H1 (cell line): Measurements from ENCODE around the gene VAT1. TPM values are rescaled to one million over a fixed set of nuclear protein-coding genes. Genes with fewer than 3 reads are reported as not detected.

Source experiments
- CTCF ChIA-PET: fragments of 300-600 bp; sonication (Branson Sonifier 250); formaldehyde crosslinking; loops from one replicate; lab custom pipeline; 2021; ENCODE audit not compliant: partially characterized antibody; lab: Charles Lee
- POLR2A ChIA-PET: fragments of 300-600 bp; sonication (Branson Sonifier 250); formaldehyde crosslinking; loops from one replicate; lab custom pipeline; 2021; ENCODE audit warnings: inconsistent platforms; ENCODE audit not compliant: partially characterized antibody; lab: Charles Lee
- DNase-seq, 2 experiments: peaks; one replicate each; pipeline versions ENCODE4 v3.0.0 to v3.0.0-alpha.2; 2010 to 2022; ENCODE audit warnings: low spot score in 2 of 2, low read depth in 1 of 2, mixed read lengths in 1 of 2
- FAIRE-seq: peaks from 2 replicates; lab custom pipeline; 2011; peaks lifted over from hg19 to GRCh38; lab: Jason Lieb, UNC
- H2AFZ ChIP-seq: 2 replicates; pipeline ENCODE4 v1.8.1; 2012; ENCODE audit warnings: low read length, inconsistent platforms
- H2AK5ac ChIP-seq: 2 replicates; pipeline ENCODE4 v1.6.1; 2013; ENCODE audit warnings: low read depth, low read length
- H2BK120ac ChIP-seq: replicated peaks from 2 replicates; pipeline ENCODE3; 2013; ENCODE audit warnings: low read depth, low read length, inconsistent platforms
- H2BK12ac ChIP-seq: 2 replicates; pipeline ENCODE4 v1.6.1; 2013; ENCODE audit warnings: low read depth, low read length
- H2BK15ac ChIP-seq: 2 replicates; pipeline ENCODE4 v1.6.1; 2013; ENCODE audit warnings: low read length
- H2BK20ac ChIP-seq: 2 replicates; pipeline ENCODE4 v1.6.1; 2013; ENCODE audit warnings: low read length
- H2BK5ac ChIP-seq: 2 replicates; pipeline ENCODE4 v1.6.1; 2013; ENCODE audit warnings: low read depth, low read length
- H3K14ac ChIP-seq: 2 replicates; pipeline ENCODE4 v1.6.1; 2013; ENCODE audit warnings: inconsistent platforms; ENCODE audit not compliant: insufficient read length
- H3K18ac ChIP-seq: 2 replicates; pipeline ENCODE4 v1.6.1; 2013; ENCODE audit warnings: low read length; ENCODE audit errors: extremely low read depth
- H3K23ac ChIP-seq: 2 replicates; pipeline ENCODE4 v1.6.1; 2013; ENCODE audit warnings: inconsistent platforms; ENCODE audit not compliant: insufficient read length
- H3K23me2 ChIP-seq: 2 replicates; pipeline ENCODE4 v1.6.1; 2013; ENCODE audit warnings: low read depth, low read length
- H3K27ac ChIP-seq: 2 replicates; pipeline ENCODE4 v1.6.1; 2011; ENCODE audit warnings: low read depth, low read length, inconsistent platforms
- H3K27me3 ChIP-seq, 4 experiments: replicated peaks in 1 of 4; 1 replicate in 1 of 4; 2 replicates in 3 of 4; pipeline versions ENCODE4 v1.6.1 to v1.8.1; 2011 to 2013; ENCODE audit warnings: low read length in 3 of 4, mild to moderate bottlenecking in 3 of 4, inconsistent platforms in 2 of 4, mixed read lengths in 2 of 4, moderate library complexity in 1 of 4; ENCODE audit not compliant: control insufficient read depth in 3 of 4, insufficient read depth in 3 of 4; ENCODE audit errors: extremely low read depth in 1 of 4
- H3K36me3 ChIP-seq, 4 experiments: 2 replicates each; pipeline versions ENCODE4 v1.6.1 to v1.8.1; 2011 to 2013; ENCODE audit warnings: mild to moderate bottlenecking in 4 of 4, low read length in 3 of 4, moderate library complexity in 2 of 4, control low read depth in 1 of 4, inconsistent platforms in 1 of 4; ENCODE audit not compliant: insufficient read depth in 4 of 4, control insufficient read depth in 2 of 4
- H3K4ac ChIP-seq: replicated peaks from 2 replicates; pipeline ENCODE3; 2013; ENCODE audit warnings: low read length, low read depth, mixed read lengths, inconsistent platforms; ENCODE audit not compliant: insufficient read length
- H3K4me1 ChIP-seq, 4 experiments: replicated peaks in 1 of 4; 1 replicate in 1 of 4; 2 replicates in 3 of 4; pipeline versions ENCODE4 v1.6.1 to v1.8.1; 2011 to 2013; ENCODE audit warnings: low read length in 3 of 4, inconsistent platforms in 2 of 4, mixed read lengths in 1 of 4; ENCODE audit not compliant: insufficient read depth in 4 of 4, control insufficient read depth in 3 of 4
- H3K4me2 ChIP-seq, 2 experiments: 2 replicates each; pipeline versions ENCODE4 v1.6.1 to v1.8.1; 2011 to 2013; ENCODE audit warnings: low read depth in 2 of 2, low read length in 2 of 2, control low read depth in 1 of 2, inconsistent platforms in 1 of 2, mild to moderate bottlenecking in 1 of 2; ENCODE audit not compliant: insufficient read depth in 1 of 2
- H3K4me3 ChIP-seq, 4 experiments: fragments of 200-600, 300-600 bp in 1 of 4; sonication (generic), shearing (Covaris generic), sonication (Bioruptor Twin) in 1 of 4; 2 replicates each; pipeline versions ENCODE4 v1.5.1 to v1.8.1; 2011 to 2016; ENCODE audit warnings: low read length in 4 of 4, low read depth in 3 of 4, control low read depth in 2 of 4, inconsistent platforms in 2 of 4, mild to moderate bottlenecking in 2 of 4, mixed read lengths in 1 of 4, moderate library complexity in 1 of 4; ENCODE audit not compliant: insufficient read depth in 2 of 4; ENCODE audit errors: extremely low read depth in 1 of 4
- H3K56ac ChIP-seq: replicated peaks from 2 replicates; pipeline ENCODE3; 2013; ENCODE audit warnings: low read depth, mild to moderate bottlenecking, mixed read lengths, low read length, inconsistent platforms; ENCODE audit not compliant: insufficient read length
- H3K79me1 ChIP-seq: 2 replicates; pipeline ENCODE4 v1.6.1; 2013; ENCODE audit warnings: low read depth, low read length, control low read depth
- H3K79me2 ChIP-seq, 2 experiments: 2 replicates each; pipeline versions ENCODE4 v1.6.1 to v1.8.1; 2012 to 2013; ENCODE audit warnings: low read length in 2 of 2, mild to moderate bottlenecking in 2 of 2, inconsistent platforms in 1 of 2; ENCODE audit not compliant: insufficient read depth in 2 of 2, control insufficient read depth in 1 of 2
- H3K9ac ChIP-seq, 4 experiments: replicated peaks in 1 of 4; 1 replicate in 1 of 4; 2 replicates in 3 of 4; pipeline versions ENCODE4 v1.6.1 to v1.8.1; 2011 to 2013; ENCODE audit warnings: low read depth in 3 of 4, low read length in 3 of 4, control low read depth in 2 of 4, mild to moderate bottlenecking in 2 of 4, moderate library complexity in 2 of 4, inconsistent platforms in 1 of 4; ENCODE audit errors: extremely low read depth in 1 of 4
- H3K9me3 ChIP-seq, 2 experiments: 2 replicates each; pipeline versions ENCODE4 v1.6.1 to v1.8.1; 2012 to 2013; ENCODE audit warnings: mild to moderate bottlenecking in 2 of 2, moderate library complexity in 2 of 2, control low read depth in 1 of 2, inconsistent platforms in 1 of 2, low read depth in 1 of 2, low read length in 1 of 2, mixed read lengths in 1 of 2; ENCODE audit not compliant: insufficient read depth in 2 of 2
- H4K20me1 ChIP-seq, 2 experiments: replicated peaks in 1 of 2; 2 replicates each; pipeline versions ENCODE3 to v1.8.1; 2011 to 2013; ENCODE audit warnings: inconsistent platforms in 2 of 2, low read length in 2 of 2, mild to moderate bottlenecking in 1 of 2; ENCODE audit not compliant: insufficient read depth in 2 of 2, control insufficient read depth in 1 of 2
- H4K5ac ChIP-seq: 2 replicates; pipeline ENCODE4 v1.6.1; 2013; ENCODE audit warnings: low read length, low read depth, mixed read lengths, inconsistent platforms; ENCODE audit not compliant: insufficient read length
- H4K8ac ChIP-seq: 2 replicates; pipeline ENCODE4 v1.8.0; 2013; ENCODE audit warnings: mild to moderate bottlenecking, moderate library complexity, low read length, inconsistent platforms; ENCODE audit not compliant: insufficient read depth; ENCODE audit errors: extremely low read depth
- H4K91ac ChIP-seq: replicated peaks from 2 replicates; pipeline ENCODE3; 2013; ENCODE audit warnings: low read length, mixed read lengths, inconsistent platforms; ENCODE audit not compliant: insufficient read length
- BRCA1 ChIP-seq: IDR thresholded peaks from 2 replicates; pipeline ENCODE4 v1.6.1; 2012; ENCODE audit warnings: low read depth, low read length, improper control_type of control experiment
- CBX8 ChIP-seq: fragments of 300-800, 300-1000 bp; sonication (generic); IDR thresholded peaks from 2 replicates; pipeline ENCODE4 v1.7.1; 2016; ENCODE audit warnings: low read depth, low read length, borderline replicate concordance
- CEBPB ChIP-seq: IDR thresholded peaks from 2 replicates; pipeline ENCODE4 v1.6.1; 2012; ENCODE audit warnings: low read depth, low read length
- EGR1 ChIP-seq: IDR thresholded peaks from 2 replicates; pipeline ENCODE4 v1.6.1; 2011; ENCODE audit warnings: low read depth, low read length, borderline replicate concordance
- FOSL1 ChIP-seq: IDR thresholded peaks from 2 replicates; pipeline ENCODE4 v1.6.1; 2011; ENCODE audit warnings: mild to moderate bottlenecking, low read depth, low read length, moderate library complexity; ENCODE audit not compliant: insufficient read depth
- JUND ChIP-seq: IDR thresholded peaks from 2 replicates; pipeline ENCODE4 v1.6.1; 2011; ENCODE audit warnings: mild to moderate bottlenecking, improper control_type of control experiment, low read length
- KDM1A ChIP-seq: fragments of 200-600, 300-600 bp; sonication (generic); IDR thresholded peaks from 2 replicates; pipeline ENCODE4 v1.7.1; 2016; ENCODE audit warnings: mild to moderate bottlenecking, low read length, borderline replicate concordance
- PHF8 ChIP-seq: fragments of 200-600 bp; sonication (generic); conservative IDR thresholded peaks from 2 replicates; pipeline ENCODE4 v1.7.1; 2012; ENCODE audit warnings: low read depth, mild to moderate bottlenecking, inconsistent platforms, low read length, moderate library complexity
- POLR2AphosphoS5 ChIP-seq: IDR thresholded peaks from 2 replicates; pipeline ENCODE4 v1.6.1; 2011; ENCODE audit warnings: low read depth, low read length
- RBBP5 ChIP-seq: IDR thresholded peaks from 2 replicates; pipeline ENCODE4 v1.7.1; 2012; ENCODE audit warnings: low read depth, mild to moderate bottlenecking, inconsistent platforms, low read length, moderate library complexity, borderline replicate concordance
- RFX5 ChIP-seq: IDR thresholded peaks from 2 replicates; pipeline ENCODE4 v1.6.1; 2011; ENCODE audit warnings: low read depth, low read length, improper control_type of control experiment, borderline replicate concordance
- SP1 ChIP-seq: IDR thresholded peaks from 2 replicates; pipeline ENCODE4 v1.6.1; 2011; ENCODE audit warnings: low read depth, low read length
- SP2 ChIP-seq: IDR thresholded peaks from 2 replicates; pipeline ENCODE4 v1.6.1; 2012; ENCODE audit warnings: mild to moderate bottlenecking, low read length, inconsistent platforms
- WGBS, 2 experiments: shearing (Covaris generic) in 1 of 2; methylation state at CpG; one replicate each; pipeline versions ENCODE4 v1.1.6 to v1.1.7; 2013 to 2015; ENCODE audit warnings: low lambda C conversion rate in 2 of 2, mixed read lengths in 2 of 2, inconsistent platforms in 1 of 2, low coverage in 1 of 2, missing lambda C conversion rate in 1 of 2; ENCODE audit not compliant: insufficient replicate concordance in 2 of 2, insufficient coverage in 1 of 2, insufficient read length in 1 of 2; ENCODE audit errors: extremely low coverage in 1 of 2, missing lambda C conversion rate in 1 of 2; 5-methylcytosine and 5-hydroxymethylcytosine counted together
- polyA plus RNA-seq, 7 experiments: library from polyadenylated mRNA; depleted of rRNA in 3 of 7; stranded (reverse) in 5 of 7; unstranded in 2 of 7; fragments of >200 nt in 5 of 7; fragments of 200-250 nt in 2 of 7; gene quantifications; 1 replicate in 5 of 7; 2 replicates in 1 of 7; 4 replicates in 1 of 7; pipeline versions ENCODE4 v1.2.1 to v1.2.3, GENCODE V29; 2011 to 2013; ENCODE audit warnings: missing spikeins in 2 of 7, mixed read lengths in 2 of 7
- total RNA-seq: library from RNA; stranded (reverse); fragmentation: NEBNext Ultra II Directional; extraction: Animal tissue kit (Norgen Biotek cat#: 25700); gene quantifications from 2 replicates; pipeline ENCODE4 v1.2.1, GENCODE V29; 2021

Gene VAT1
- total and polyA plus RNA-seq, 2 of the 8 experiments (the other 6 are each of a cell fraction or from before 2014, with no cell fraction given) = 200 to 295 TPM

DNA sequence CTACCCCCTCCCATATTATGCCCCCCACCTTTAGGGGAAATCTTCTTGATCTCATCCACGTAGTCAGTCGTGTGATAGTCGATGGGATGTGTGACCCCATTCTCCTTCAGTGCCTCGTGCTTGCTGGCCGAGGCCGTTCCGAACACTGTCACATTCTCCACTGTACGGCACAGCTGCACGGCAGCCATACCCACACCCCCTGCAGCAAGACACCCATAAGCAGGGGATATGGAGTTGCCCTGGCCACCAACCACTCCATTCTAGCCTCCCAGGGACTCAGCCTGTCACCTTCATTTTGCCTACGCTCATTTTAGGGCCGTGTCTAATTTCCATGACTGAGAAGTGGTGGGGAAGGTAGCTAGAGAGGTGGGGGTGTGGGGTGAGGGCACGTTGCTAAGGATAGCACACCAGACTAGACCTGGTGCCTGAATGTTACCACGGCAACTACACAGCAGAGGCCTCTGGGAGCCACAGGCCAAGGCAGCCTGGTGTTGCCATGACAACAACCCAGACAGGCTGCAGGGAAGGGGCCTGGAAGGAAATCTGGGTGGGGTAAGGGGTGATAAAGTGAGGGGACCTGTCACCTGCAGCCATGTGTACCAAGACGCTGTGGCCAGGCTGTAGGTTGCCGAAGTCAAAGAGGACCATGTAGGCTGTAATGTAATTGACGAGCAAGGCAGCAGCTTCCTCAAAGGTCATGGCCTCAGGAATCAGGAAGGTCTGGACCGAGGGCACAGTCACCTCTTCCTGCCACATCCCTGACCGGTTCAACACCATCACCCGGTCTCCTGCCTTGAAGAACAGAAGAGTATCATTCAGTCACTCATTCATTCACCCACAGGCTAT, 4.0 kb downstream of the VAT1 start:
- POLR2A ChIA-PET = interaction anchor here (1.6 to 10.8 kb wide), 5 partner anchors 12 to 297 kb away, joined by 3 to 123 read pairs (median 23); partner anchors contain the start of genes IFI35 and RPL27
- Histone ChIP-seq H3K4me1 (peaks cover 6 to 18% (median 12%) of the 10 kb centered on the region in 4 experiments), H3K56ac (no peak overlapping the region), H2BK15ac (no peak overlapping the region), H3K27ac (peak overlapping the region; percentile 40; the same call in 1 of the 2 replicates), H3K9me3 (no peaks in the 10 kb centered on the region), H3K23me2 (peaks cover 8% of the 10 kb centered on the region; the same call in 1 of the 2 replicates), H3K23ac (no peak overlapping the region), H3K27me3 (no peaks in the 10 kb centered on the region), H4K91ac (no peak overlapping the region), H3K9ac (no peak overlapping the region), H2AFZ (no peak overlapping the region), H4K8ac (no peak overlapping the region), H3K36me3 (peaks cover 6 to 39% (median 12%) of the 10 kb centered on the region in 4 experiments; a peak in 7 of 8 replicates), H4K5ac (no peak overlapping the region), H2AK5ac (no peak overlapping the region), H2BK12ac (no peak overlapping the region), H3K4ac (no peak overlapping the region), H2BK120ac (no peak overlapping the region), H3K14ac (no peak overlapping the region), H3K18ac (no peak overlapping the region), H3K79me1 (peaks cover 19% of the 10 kb centered on the region), H3K4me2 (no peak overlapping the region; a peak in 1 of 4 replicates), H3K4me3 (no peak overlapping the region), H4K20me1 (peaks cover 12% of the 10 kb centered on the region in 2 experiments), H2BK20ac (no peak overlapping the region), H2BK5ac (no peak overlapping the region), H3K79me2 (peaks cover 0 to 35% of the 10 kb centered on the region in 2 experiments; a peak in 3 of 4 replicates)
- CTCF ChIA-PET = interaction anchor here (0.6 to 1.5 kb wide), 3 partner anchors 12 to 197 kb away, joined by 3 to 4 read pairs (median 3); partner anchors contain the start of gene RPL27
- DNase-seq (no peak), FAIRE-seq (no peak)
- 95% methylated on average over 19 of the region's 19 CpGs; no CpG with 5 or more reads in 1 of the 2 experiments for WGBS, 2 experiments
- TF ChIP-seq BRCA1 (no peak), SP2 (no peak), CBX8 (no peak), RBBP5 (no peak), KDM1A (no peak), POLR2AphosphoS5 (no peak), PHF8 (no peak), EGR1 (no peak), SP1 (no peak), RFX5 (no peak), JUND (no peak), CEBPB (no peak), FOSL1 (no peak)
